GM19193 (cell line): ENCODE measurements around the gene ZNF488.

Experiments
- POLR2A ChIP-seq: IDR thresholded peaks from 4 replicates; pipeline ENCODE4 v1.6.1; 2011; ENCODE audit not compliant: insufficient read depth, insufficient read length; ENCODE audit errors: extremely low read depth

The ZNF488 gene

GRCh38 chr10:47364911-47365310 lies 19.2 kb downstream of the ZNF488 start:
- TF ChIP-seq POLR2A: no peak

- no peak for TF ChIP-seq POLR2A
These were observed 19.7 kb downstream of the ZNF488 start for GRCh38 chr10:47364366-47364765.

- no peak for TF ChIP-seq POLR2A
These were observed 20.3 kb downstream of the ZNF488 start for GRCh38 chr10:47363781-47364180.

- no peak for TF ChIP-seq POLR2A
These were observed 21.9 kb downstream of the ZNF488 start for GRCh38 chr10:47362199-47362598.

GRCh38 chr10:47361293-47361692 lies 22.8 kb downstream of the ZNF488 start:
- TF ChIP-seq POLR2A: no peak

- TF ChIP-seq POLR2A: no peak
These were observed 23.6 kb downstream of the ZNF488 start for GRCh38 chr10:47360419-47361040.

- TF ChIP-seq POLR2A: no peak
These were observed 24.3 kb downstream of the ZNF488 start for GRCh38 chr10:47359626-47360418.

GRCh38 chr10:47359101-47359500 lies 25.0 kb downstream of the ZNF488 start:
- TF ChIP-seq POLR2A: no peak

- no peak for TF ChIP-seq POLR2A
These were observed 25.6 kb downstream of the ZNF488 start for GRCh38 chr10:47358457-47358856.

- TF ChIP-seq POLR2A: no peak
These were observed 26.2 kb downstream of the ZNF488 start for GRCh38 chr10:47357911-47358310.

- no peak for TF ChIP-seq POLR2A
These were observed 26.9 kb downstream of the ZNF488 start for GRCh38 chr10:47357131-47357582.

- TF ChIP-seq POLR2A: no peak
These were observed 27.4 kb downstream of the ZNF488 start for GRCh38 chr10:47356708-47357107.

GRCh38 chr10:47354900-47355299 lies 29.2 kb downstream of the ZNF488 start:
- no peak for TF ChIP-seq POLR2A

GRCh38 chr10:47354165-47354564 lies 29.9 kb downstream of the ZNF488 start:
- TF ChIP-seq POLR2A: no peak

GRCh38 chr10:47353351-47353750 lies 30.7 kb downstream of the ZNF488 start:
- TF ChIP-seq POLR2A: no peak

- TF ChIP-seq POLR2A: no peak
These were observed 31.9 kb downstream of the ZNF488 start for GRCh38 chr10:47351899-47352815.
